HG02678 (cell line): ENCODE data around the gene SPCS2.
"Not testable (repeated sequence)": the region's sequence is repeated elsewhere in the genome, so short reads cannot be mapped to it uniquely, and the experiment has no call there.

Experiments used
- ATAC-seq: cut with Tn5 transposase; IDR thresholded peaks from one replicate; pipeline ENCODE4 v1.9.1; 2021; ENCODE audit warnings: mild to moderate bottlenecking, moderate library complexity; ENCODE audit not compliant: unreplicated experiment

Gene SPCS2

DNA sequence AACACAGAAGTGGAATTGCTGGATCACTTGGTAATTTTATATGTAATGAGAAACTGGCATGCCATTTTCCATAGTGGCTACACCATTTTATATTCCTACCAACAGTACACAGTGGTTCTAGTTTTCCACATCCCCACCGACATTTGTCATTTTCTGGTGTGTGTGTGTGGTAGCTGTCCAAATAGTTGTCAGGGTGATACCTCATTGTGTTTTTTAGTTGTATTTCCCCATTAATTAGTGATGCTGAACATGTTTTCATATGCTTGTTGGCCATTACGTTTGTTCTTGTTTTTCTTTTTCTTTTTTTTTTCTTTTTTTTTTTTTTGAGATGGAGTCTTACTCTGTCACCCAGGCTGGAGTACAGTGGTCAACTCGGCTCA lies 51.9 kb downstream of the SPCS2 start:
- no peak for ATAC-seq

DNA sequence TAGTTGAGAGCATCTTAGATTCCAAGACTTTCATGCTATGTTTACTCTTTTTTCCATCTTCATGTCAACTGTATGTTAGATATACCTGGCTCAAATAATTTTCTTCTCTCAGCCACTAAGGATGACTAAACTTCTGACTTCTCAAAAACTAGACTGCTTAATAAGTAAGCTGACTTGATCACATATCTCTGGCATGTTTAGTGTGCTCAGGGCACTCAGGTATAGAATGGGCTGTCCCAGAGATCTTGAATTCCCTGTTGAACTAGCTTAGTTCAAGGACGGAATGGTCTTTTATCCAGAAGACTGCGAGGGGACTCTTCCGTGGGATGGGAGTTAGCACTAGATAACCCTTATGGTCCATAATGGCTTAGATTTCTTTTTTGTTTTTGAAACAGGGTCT lies 52.6 kb downstream of the SPCS2 start:
- no peak for ATAC-seq

DNA sequence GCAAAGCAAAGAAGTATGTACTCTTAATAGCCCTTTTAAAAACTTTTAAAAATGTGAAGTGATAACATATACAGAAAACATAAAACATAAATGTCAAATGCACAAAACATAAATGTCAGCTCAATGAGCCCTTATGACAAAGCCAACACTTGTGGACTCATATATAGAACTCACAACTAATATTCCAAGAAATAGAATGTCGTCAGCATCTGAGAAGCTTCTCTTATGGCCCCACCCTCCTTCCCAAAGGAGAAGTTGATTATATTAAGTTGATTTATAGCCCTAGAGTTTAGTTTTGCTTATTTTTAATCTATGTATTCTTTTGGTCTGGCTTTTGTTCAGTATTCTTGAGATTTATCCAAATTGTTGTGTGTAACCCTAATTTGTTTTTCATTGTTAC lies 53.5 kb downstream of the SPCS2 start:
- no peak for ATAC-seq

DNA sequence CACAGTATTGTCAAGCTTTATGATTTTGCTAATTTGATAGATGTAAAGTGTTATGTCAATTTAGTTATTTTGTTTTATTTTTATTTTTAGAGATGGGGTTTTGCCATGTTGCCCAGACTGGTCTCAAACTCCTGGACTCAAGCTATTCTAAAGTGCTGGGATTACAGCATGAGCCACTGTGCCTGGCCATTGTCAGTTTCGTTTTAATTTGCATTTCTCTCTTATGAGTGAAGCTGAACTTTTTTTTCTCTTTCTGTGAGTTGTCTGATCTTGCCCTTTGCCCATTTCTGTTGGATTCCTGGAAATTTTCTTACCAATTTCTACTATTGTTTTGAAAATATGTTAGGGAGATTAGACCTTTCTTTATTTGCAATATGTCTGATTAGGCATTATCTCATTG lies 55.1 kb downstream of the SPCS2 start:
- no peak for ATAC-seq

DNA sequence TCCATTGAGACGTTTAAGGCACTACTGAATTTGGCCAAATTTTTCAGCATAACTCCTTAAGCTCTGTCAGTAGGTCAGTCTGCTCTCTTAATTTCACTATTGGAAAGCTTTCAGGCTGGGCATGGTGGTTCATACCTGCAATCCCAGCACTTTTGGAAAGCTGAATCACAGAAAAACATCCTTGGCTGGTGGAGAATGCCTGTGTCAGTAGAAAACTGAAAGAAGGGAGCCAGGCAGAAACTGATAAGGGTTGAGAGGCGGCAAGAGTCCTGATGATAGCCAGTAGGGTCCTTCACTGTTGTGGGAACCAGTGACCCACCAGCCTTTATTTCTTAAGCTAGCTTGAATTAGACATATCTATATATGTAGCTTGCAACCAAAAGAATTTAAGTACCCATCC lies 62.3 kb downstream of the SPCS2 start:
- ATAC-seq, result no peak

DNA sequence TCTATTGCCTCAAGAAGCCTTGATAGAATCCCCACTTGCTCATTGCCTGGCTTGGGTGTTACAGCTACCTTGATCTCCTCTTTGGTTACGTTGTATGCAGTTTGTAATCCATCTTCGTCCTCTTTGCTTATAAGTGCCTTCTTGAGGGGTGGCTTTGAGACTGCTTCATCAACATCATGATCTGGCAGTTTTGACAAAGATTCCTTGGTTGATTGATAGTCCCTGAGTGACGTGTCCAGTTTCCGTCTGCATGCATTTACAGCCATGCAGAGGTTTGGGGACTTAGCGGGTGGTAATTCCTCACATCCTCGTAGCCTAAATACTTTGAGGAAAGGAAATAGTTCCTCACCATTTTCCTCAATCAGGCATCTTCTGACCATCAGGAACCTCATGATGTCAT lies 62.8 kb downstream of the SPCS2 start:
- ATAC-seq, result no peak

DNA sequence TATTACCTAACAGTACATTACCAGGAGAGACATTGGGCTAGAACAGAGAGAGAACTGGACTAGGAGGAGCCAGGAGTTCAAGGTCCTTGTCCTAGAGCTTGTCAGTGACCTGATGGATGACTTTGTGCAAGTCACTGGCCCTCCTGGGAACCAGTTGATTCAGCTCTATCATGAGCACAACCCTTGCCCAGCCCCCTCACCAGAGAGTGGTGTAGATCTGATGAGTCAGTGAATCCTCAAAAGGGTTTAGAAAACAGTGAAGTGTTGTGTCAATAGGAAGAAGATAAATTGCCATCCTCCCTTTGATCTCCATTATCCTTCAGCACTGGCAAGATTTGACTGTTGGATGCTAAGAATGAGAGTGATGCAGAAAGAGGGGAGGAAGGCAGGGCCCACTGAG lies 64.0 kb downstream of the SPCS2 start:
- no peak for ATAC-seq

DNA sequence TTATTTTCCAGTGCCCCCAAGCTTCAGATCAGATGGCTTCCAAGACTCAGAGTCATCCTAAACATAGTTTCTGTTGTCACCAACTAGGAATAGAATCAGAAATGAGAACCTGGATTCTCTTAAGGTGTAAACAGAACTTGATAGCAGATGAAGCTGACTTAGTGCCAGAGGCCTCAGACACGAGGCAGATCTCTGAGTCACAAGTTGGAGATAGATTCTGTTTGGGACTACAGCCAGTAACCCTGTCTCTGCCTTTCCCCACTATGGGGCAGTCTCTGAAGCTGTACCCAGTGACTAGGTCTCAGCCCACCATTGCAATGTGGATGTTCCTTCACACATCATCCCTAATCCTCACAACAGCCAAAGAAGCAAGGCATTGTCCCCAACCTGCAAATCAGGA lies 65.1 kb downstream of the SPCS2 start:
- ATAC-seq, result no peak

DNA sequence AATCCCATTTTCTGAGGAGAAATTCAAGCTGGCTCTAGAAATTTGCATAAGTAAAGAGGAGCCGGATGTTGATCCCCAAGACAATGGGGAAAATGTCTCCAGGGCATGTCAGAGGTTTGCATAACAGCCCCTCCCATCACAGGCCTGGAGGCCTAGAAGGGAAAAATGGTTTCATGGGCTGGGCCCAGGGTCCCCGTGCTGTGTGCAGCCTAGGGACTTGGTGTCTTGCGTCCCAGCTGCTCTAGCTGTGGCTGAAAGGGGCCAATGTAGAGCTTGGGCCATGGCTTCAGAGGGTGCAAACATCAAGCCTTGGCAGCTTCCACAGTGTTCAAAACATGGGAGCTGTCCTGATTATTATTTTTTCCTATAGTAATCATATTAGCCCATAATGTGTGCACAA lies 70.1 kb downstream of the SPCS2 start:
- ATAC-seq, result not testable (repeated sequence)

DNA sequence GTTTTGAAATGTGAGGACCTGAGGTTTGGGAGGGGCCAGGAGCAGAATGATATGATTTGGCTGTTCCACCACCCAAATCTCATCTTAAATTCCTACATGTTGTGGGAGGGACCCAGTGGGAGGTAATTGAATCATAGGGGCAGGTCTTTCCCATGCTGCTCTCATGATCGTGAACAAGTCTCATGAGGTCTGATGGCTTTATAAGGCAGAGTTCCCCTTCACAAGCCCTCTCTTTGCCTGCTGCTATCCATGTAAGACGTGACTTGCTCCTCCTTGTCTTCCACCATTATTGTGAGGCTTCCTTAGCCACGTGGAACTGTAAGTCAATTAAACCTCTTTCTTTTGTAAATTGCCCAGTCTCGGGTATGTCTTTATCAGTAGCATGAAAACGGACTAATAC lies 71.3 kb downstream of the SPCS2 start:
- not testable (repeated sequence) for ATAC-seq

DNA sequence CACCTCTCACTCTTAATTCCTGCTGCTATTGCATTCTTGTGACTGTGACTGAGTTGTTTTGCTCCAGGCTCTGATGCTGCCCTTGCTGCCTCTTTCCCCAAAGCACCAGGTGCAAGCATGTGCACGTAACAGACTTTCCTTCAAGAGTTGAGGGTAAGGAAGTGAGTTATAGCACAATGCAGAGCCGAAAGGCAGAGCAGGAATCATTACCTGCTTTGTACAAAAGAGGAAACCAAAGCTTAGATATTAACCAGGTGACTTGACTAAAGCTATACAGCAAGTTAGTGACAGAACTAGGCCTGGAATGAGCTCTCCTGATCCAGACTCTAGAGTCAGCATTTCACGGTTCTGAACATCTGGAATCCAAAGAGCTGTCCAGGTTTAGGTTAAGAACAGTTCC lies 73.2 kb downstream of the SPCS2 start:
- peak; percentile 77 for ATAC-seq

DNA sequence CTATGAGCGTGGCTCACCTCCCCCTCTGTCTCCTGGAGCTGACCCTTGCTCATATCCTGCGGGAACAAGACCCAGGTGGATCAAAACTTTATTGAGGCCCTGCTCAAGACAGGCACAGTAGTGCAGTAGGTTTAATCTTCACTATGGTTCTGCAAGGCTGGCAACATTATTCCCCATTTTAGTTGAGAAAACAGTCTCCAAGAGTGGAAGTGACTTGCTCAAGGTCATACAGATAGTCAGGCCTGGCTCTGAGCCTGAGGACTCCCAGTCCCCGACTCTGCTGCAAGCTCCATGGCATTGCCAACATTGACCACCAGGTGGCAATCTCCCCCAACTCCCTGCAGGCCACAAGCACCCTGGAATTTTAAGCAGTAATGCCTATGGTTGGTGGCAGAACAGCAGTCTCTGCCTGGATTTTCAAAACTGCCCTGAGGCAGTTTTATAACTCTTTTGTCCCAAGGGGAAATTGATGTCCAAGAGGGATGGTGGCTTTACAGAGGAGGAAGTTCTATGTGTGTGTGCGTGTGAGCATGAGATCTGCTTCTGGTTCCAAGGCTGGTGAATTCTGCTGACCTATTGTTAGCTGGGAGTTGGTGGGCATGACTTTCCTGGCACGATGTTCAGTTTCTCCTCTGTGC lies 73.8 kb downstream of the SPCS2 start:
- peak; percentile 63 for ATAC-seq

DNA sequence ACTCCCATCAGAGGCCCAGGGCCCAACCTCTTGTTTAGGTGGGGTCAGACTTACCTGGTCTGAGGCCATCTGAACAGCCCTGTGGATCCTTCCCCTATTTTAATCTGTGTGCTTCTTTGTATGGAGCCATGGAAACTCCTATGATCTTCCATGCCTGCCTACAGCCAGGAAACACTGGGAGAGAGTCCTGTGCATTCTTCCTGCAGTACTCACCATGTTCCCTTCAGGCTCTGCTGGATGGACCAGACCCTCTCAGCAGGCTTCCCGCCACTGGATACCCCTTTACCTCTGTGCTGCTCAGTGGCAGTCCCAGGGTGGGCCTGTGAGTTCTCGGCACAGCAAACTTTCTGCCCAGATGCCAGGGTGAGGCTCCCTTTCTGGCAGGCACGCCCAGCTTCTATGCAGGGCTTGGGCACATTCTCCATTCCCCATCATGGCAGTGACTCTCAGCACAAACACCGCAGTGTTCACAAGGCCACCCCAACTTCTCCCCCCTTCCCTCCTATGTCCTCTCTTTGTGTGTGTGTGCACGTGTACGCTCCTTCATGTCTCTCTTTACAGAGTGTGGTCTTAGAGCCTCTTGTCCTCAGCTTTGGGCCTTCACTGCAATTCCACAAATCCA lies 74.5 kb downstream of the SPCS2 start:
- no peak for ATAC-seq

DNA sequence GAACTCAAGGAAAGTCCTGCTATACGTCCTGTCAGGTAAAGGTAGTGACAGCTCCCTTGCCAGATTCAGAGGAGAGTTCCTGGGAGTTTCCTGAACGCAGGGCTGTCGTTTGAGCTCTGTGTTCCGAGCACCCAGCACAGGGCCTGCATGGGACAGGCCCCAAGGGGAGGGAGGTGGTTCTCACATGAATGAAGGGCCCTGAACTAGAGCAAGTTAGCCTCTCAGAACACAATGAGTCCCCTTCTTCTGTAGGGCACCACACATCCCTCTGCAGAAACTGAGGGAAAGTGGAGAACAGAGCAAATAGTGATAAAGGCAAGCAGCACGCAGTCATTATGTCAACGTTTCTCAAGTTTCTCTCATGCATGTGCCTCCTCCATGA lies 75.0 kb downstream of the SPCS2 start:
- no peak for ATAC-seq

DNA sequence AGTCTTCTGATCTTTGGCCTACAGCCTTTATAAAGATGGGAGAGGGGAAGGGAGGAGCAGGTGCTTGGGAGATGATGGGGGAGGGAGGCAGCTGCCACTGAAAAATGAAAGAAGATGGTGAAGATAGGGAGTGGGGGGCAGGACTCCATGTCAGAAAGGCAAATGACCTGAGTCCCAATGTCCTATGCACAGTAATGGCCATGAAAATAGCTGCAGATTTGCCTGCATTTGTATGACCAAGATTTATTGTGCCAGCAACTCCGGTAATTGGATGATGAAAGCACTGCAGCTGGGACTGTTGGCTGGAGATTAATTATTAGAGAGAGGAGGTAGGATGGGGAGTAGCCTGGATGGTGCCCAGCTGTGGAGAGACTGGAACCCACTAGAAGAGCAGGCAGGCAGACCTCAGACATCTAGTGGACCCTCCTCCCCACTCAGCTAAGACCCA lies 75.7 kb downstream of the SPCS2 start:
- no peak for ATAC-seq

DNA sequence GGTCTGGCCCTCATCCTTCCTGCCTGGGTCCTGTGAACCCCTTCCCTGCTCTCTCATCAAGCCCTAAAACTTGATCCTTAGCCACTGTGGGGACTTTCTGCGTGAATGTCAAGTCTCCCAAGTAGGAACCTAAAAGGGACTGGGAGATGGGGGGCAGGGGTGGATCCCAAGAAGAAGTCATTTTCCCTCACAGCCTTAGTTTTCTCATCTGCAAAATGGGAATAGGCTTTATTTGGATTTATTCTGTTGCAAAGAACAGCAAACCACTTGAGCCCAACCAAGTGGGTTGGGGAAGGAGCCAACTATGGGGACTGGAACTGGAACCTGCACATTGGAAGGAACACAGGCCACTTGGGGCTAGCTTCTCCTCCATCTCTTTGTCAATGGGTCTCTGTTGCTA lies 76.5 kb downstream of the SPCS2 start:
- no peak for ATAC-seq

DNA sequence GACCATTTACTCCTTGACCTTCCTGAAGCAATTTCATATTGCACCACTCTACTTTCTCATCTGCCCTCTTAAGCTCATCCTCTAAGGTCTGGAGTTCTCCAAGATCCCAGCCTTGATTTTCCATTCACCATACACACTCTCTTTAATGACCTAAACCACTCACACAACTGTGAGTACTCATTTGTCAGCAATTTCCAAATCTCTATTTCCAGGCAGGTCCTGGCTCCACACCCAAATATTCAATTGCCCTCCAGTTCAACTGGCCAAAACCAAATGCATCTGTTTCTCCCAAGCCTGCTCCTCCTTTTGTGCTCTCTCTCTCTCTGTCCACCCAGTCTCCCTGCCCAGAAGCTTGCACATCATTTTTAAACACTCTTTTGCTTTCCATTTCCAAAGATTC lies 79.3 kb downstream of the SPCS2 start:
- no peak for ATAC-seq
